Activated CD4-positive, alpha-beta T cell treated with anti-CD3 and anti-CD28 coated beads, Interleukin-2, amount 10 ng/mL, durations not matched to agents 24 days and 14 days (primary cell): ENCODE results near the gene CSNK2A1. TPM values are rescaled to one million over a fixed set of nuclear protein-coding genes. Genes with fewer than 3 reads are reported as not detected.
A peak's percentile ranks its signal among the peaks of the same experiment; 100 is the strongest.
"Not testable (repeated sequence)": the region's sequence is repeated elsewhere in the genome, so short reads cannot be mapped to it uniquely, and the experiment has no call there.

Experiments
- DNase-seq: peaks from one replicate; pipeline ENCODE4 v3.0.0; 2022
- H3K27ac Mint-ChIP-seq: one replicate; pipeline ENCODE4 v1.8.0; 2022; ENCODE audit warnings: mild to moderate bottlenecking, mixed read lengths
- H3K27me3 Mint-ChIP-seq: one replicate; pipeline ENCODE4 v1.8.0; 2022; ENCODE audit warnings: mixed read lengths
- H3K36me3 Mint-ChIP-seq: one replicate; pipeline ENCODE4 v1.8.0; 2022; ENCODE audit warnings: low read depth, mild to moderate bottlenecking, mixed read lengths
- H3K4me1 Mint-ChIP-seq: one replicate; pipeline ENCODE4 v1.8.0; 2021; ENCODE audit warnings: mixed read lengths
- H3K4me3 Mint-ChIP-seq: one replicate; pipeline ENCODE4 v1.8.0; 2022; ENCODE audit warnings: mild to moderate bottlenecking, moderate library complexity, mixed read lengths
- H3K9me3 Mint-ChIP-seq: one replicate; pipeline ENCODE4 v1.8.0; 2021; ENCODE audit warnings: mixed read lengths
- intact Hi-C: fragments of 100-400 bp; cut with micrococcal nuclease; formaldehyde crosslinking; loops from one replicate; pipeline ENCODE4 v1.15.1; 2023
- total RNA-seq: library from RNA; stranded (reverse); gene quantifications from 2 replicates; pipeline ENCODE4 v1.2.3, GENCODE V29; 2022

CSNK2A1 gene
- total RNA-seq, result 179 TPM in 2 replicates

- DNase-seq, result peak; percentile 99
- peaks cover 9% of the 10 kb centered on the region for H3K27me3 Mint-ChIP-seq
- peaks cover 38% of the 10 kb centered on the region for H3K4me1 Mint-ChIP-seq
- peak within 1 kb of the TSS; percentile 88 for H3K4me3 Mint-ChIP-seq
- peaks cover 39% of the 10 kb centered on the region for H3K36me3 Mint-ChIP-seq
- intact Hi-C loops, result loop anchor here (1.0 to 10.0 kb wide), 6 partner anchors 110 to 1559 kb away; partner anchors contain the start of genes NSFL1C, PSMF1, RBCK1 and SRXN1
- peaks cover 15% of the 10 kb centered on the region for H3K9me3 Mint-ChIP-seq
- peak within 1 kb of the TSS; percentile 97 for H3K27ac Mint-ChIP-seq
Measured at GRCh38 chr20:543369-544152, at the start of gene CSNK2A1. Gene CSNK2A1, minus strand, starts transcription at chr20:543790. Its CDS starts 35,239 bp downstream, at chr20:508551.

- peaks cover 4% of the 10 kb centered on the region for H3K27me3 Mint-ChIP-seq
- H3K4me1 Mint-ChIP-seq, result no peaks in the 10 kb centered on the region
- no peaks in the 10 kb centered on the region for H3K36me3 Mint-ChIP-seq
- DNase-seq, result no peak
- intact Hi-C loops, result no loop called here
- no peak overlapping the region for H3K27ac Mint-ChIP-seq
- no peaks in the 10 kb centered on the region for H3K9me3 Mint-ChIP-seq
- no peak overlapping the region for H3K4me3 Mint-ChIP-seq
Measured at GRCh38 chr20:592506-592905, 48.9 kb upstream of the CSNK2A1 start.

- DNase-seq, result no peak
- H3K36me3 Mint-ChIP-seq, result no peaks in the 10 kb centered on the region
- H3K9me3 Mint-ChIP-seq, result no peaks in the 10 kb centered on the region
- no peak overlapping the region for H3K4me3 Mint-ChIP-seq
- H3K4me1 Mint-ChIP-seq, result no peaks in the 10 kb centered on the region
- intact Hi-C loops, result no loop called here
- no peak overlapping the region for H3K27ac Mint-ChIP-seq
- peaks cover 4% of the 10 kb centered on the region for H3K27me3 Mint-ChIP-seq
Measured at GRCh38 chr20:591941-592340, 48.4 kb upstream of the CSNK2A1 start.

- H3K36me3 Mint-ChIP-seq, result no peaks in the 10 kb centered on the region
- H3K27ac Mint-ChIP-seq, result no peak overlapping the region
- H3K9me3 Mint-ChIP-seq, result no peaks in the 10 kb centered on the region
- no peak for DNase-seq
- H3K27me3 Mint-ChIP-seq, result peaks cover 4% of the 10 kb centered on the region
- intact Hi-C loops, result no loop called here
- H3K4me3 Mint-ChIP-seq, result no peak overlapping the region
- H3K4me1 Mint-ChIP-seq, result no peaks in the 10 kb centered on the region
Measured at GRCh38 chr20:588932-589672, 45.5 kb upstream of the CSNK2A1 start.

- no peaks in the 10 kb centered on the region for H3K9me3 Mint-ChIP-seq
Measured at GRCh38 chr20:588476-588875, 44.9 kb upstream of the CSNK2A1 start.

GRCh38 chr20:584971-585301 lies 41.3 kb upstream of the CSNK2A1 start:
- no peak for DNase-seq
- H3K4me3 Mint-ChIP-seq, result no peak overlapping the region
- no peaks in the 10 kb centered on the region for H3K4me1 Mint-ChIP-seq
- intact Hi-C loops, result no loop called here
- H3K27ac Mint-ChIP-seq, result no peak overlapping the region
- H3K36me3 Mint-ChIP-seq, result no peaks in the 10 kb centered on the region
- no peaks in the 10 kb centered on the region for H3K9me3 Mint-ChIP-seq
- H3K27me3 Mint-ChIP-seq, result peaks cover 4% of the 10 kb centered on the region

More at GRCh38 chr20:588476-588875, 44.9 kb upstream of the CSNK2A1 start:
- no peaks in the 10 kb centered on the region for H3K4me1 Mint-ChIP-seq
- peaks cover 4% of the 10 kb centered on the region for H3K27me3 Mint-ChIP-seq
- DNase-seq, result no peak
- H3K36me3 Mint-ChIP-seq, result no peaks in the 10 kb centered on the region
- intact Hi-C loops, result no loop called here
- no peak overlapping the region for H3K4me3 Mint-ChIP-seq
- no peak overlapping the region for H3K27ac Mint-ChIP-seq

GRCh38 chr20:584161-584970 lies 40.8 kb upstream of the CSNK2A1 start:
- Mint-ChIP-seq H3K4me3 (no peak overlapping the region), H3K27ac (no peak overlapping the region), H3K9me3 (no peaks in the 10 kb centered on the region), H3K27me3 (peaks cover 4% of the 10 kb centered on the region), H3K4me1 (no peaks in the 10 kb centered on the region), H3K36me3 (no peaks in the 10 kb centered on the region)
- intact Hi-C loops, result no loop called here
- DNase-seq, result no peak

GRCh38 chr20:582204-582603 lies 38.6 kb upstream of the CSNK2A1 start:
- Mint-ChIP-seq H3K4me1 (no peaks in the 10 kb centered on the region), H3K27me3 (peaks cover 4% of the 10 kb centered on the region), H3K4me3 (no peak overlapping the region), H3K9me3 (no peaks in the 10 kb centered on the region), H3K27ac (no peak overlapping the region), H3K36me3 (no peaks in the 10 kb centered on the region)
- DNase-seq, result no peak
- intact Hi-C loops, result no loop called here

GRCh38 chr20:578940-579690 lies 35.5 kb upstream of the CSNK2A1 start:
- not testable (repeated sequence) for H3K36me3 Mint-ChIP-seq, H3K27me3 Mint-ChIP-seq, H3K9me3 Mint-ChIP-seq

GRCh38 chr20:577167-577791 lies 33.7 kb upstream of the CSNK2A1 start:
- Mint-ChIP-seq H3K4me3 (no peak overlapping the region), H3K27me3 (peaks cover 22% of the 10 kb centered on the region), H3K27ac (no peak overlapping the region), H3K4me1 (no peaks in the 10 kb centered on the region), H3K36me3 (no peaks in the 10 kb centered on the region), H3K9me3 (no peaks in the 10 kb centered on the region)
- intact Hi-C loops, result no loop called here
- no peak for DNase-seq

More at GRCh38 chr20:578940-579690, 35.5 kb upstream of the CSNK2A1 start:
- intact Hi-C loops, H3K27ac Mint-ChIP-seq, DNase-seq, H3K4me3 Mint-ChIP-seq, H3K4me1 Mint-ChIP-seq: not testable (repeated sequence)

GRCh38 chr20:576156-576555 lies 32.6 kb upstream of the CSNK2A1 start:
- Mint-ChIP-seq H3K9me3 (no peaks in the 10 kb centered on the region), H3K36me3 (no peaks in the 10 kb centered on the region), H3K4me3 (no peak overlapping the region), H3K27me3 (peaks cover 27% of the 10 kb centered on the region), H3K27ac (no peak overlapping the region), H3K4me1 (no peaks in the 10 kb centered on the region)
- no peak for DNase-seq
- intact Hi-C loops, result no loop called here

- no peaks in the 10 kb centered on the region for H3K36me3 Mint-ChIP-seq
- H3K27ac Mint-ChIP-seq, result no peak overlapping the region
- DNase-seq, result no peak
- H3K4me3 Mint-ChIP-seq, result no peak overlapping the region
- intact Hi-C loops, result no loop called here
- H3K9me3 Mint-ChIP-seq, result no peaks in the 10 kb centered on the region
- peaks cover 27% of the 10 kb centered on the region for H3K27me3 Mint-ChIP-seq
- no peaks in the 10 kb centered on the region for H3K4me1 Mint-ChIP-seq
Measured at GRCh38 chr20:575230-575629, 31.6 kb upstream of the CSNK2A1 start.
